Bronchial epithelial cell (primary cell): ENCODE measurements around the gene ZNF587. TPM values are rescaled to one million over a fixed set of nuclear protein-coding genes. Genes with fewer than 3 reads are reported as not detected.
A peak's percentile ranks its signal among the peaks of the same experiment; 100 is the strongest.
"Not testable (repeated sequence)": the region's sequence is repeated elsewhere in the genome, so short reads cannot be mapped to it uniquely, and the experiment has no call there.

ENCODE experiments used
- DNase-seq: peaks from one replicate; pipeline ENCODE4 v3.0.0-alpha.2; 2010; ENCODE audit warnings: low read depth
- FAIRE-seq: peaks from 2 replicates; lab custom pipeline; 2011; peaks lifted over from hg19 to GRCh38; lab: Jason Lieb, UNC
- H3K27me3 ChIP-seq: 2 replicates; pipeline ENCODE4 v1.5.1; 2011; ENCODE audit warnings: low read length; ENCODE audit not compliant: control insufficient read depth, insufficient read depth
- H3K36me3 ChIP-seq: 2 replicates; pipeline ENCODE4 v1.5.1; 2011; ENCODE audit warnings: low read length; ENCODE audit not compliant: control insufficient read depth, insufficient read depth
- H3K4me3 ChIP-seq: 2 replicates; pipeline ENCODE4 v1.5.1; 2011; ENCODE audit warnings: mild to moderate bottlenecking, low read depth, low read length, control low read depth
- total RNA-seq: library from RNA; depleted of rRNA; stranded (reverse); fragments of >200 nt; gene quantifications from 2 replicates; pipeline ENCODE4 v1.2.1, GENCODE V29; 2014
- TF ChIP-seq, protein P1 (sequence below): IDR thresholded peaks from 2 replicates; pipeline ENCODE4 v1.5.1; 2011; ENCODE audit warnings: mild to moderate bottlenecking, moderate library complexity, low read length, control low read depth, inconsistent platforms; ENCODE audit not compliant: insufficient read depth, severe bottlenecking

ZNF587 gene
- total RNA-seq, 1 donor from 2014 or later = 19.5 TPM

DNA sequence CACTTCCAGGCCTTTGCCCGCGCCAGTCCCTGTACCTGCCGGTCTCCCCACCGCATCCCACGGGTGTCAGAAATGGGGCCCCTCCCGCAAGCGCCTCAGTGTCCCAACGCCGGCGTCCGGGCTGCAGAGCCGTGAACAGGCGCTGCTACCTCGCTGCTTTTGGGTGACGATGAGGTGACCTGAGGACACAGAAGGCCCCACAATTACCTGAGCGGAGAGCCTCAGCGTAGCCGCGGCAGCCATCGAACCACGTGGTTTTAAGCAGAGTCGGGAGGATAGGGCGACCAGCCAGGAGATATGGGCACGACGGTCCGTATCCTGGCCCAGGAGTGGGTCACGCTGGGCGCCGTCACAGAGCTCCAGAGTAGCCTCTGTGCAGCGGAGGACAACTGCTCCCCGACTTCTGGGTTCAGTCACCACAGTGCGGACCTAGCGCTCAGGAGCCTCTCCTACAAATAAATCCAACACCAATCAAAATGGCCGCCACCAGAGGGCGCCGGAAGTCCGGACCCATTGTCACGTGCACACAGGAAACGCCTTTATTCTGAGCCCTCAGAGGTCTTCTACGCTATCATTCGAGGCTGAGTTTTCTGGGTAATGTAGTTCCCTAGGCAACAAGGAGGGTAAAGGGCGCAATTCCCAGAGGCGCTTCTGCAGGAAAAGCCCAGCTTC, 39.0 kb downstream of the ZNF587 start, which contains the start of gene ZNF814:
Gene ZNF814 (minus strand): TSS at position 478 of the 672 bp plus-strand sequence. CDS start 235 bp downstream, at position 243.
- no peaks in the 10 kb centered on the region for H3K27me3 ChIP-seq
- H3K4me3 ChIP-seq = peak within 1 kb of the TSS; percentile 83
- TF ChIP-seq, protein P1, sequence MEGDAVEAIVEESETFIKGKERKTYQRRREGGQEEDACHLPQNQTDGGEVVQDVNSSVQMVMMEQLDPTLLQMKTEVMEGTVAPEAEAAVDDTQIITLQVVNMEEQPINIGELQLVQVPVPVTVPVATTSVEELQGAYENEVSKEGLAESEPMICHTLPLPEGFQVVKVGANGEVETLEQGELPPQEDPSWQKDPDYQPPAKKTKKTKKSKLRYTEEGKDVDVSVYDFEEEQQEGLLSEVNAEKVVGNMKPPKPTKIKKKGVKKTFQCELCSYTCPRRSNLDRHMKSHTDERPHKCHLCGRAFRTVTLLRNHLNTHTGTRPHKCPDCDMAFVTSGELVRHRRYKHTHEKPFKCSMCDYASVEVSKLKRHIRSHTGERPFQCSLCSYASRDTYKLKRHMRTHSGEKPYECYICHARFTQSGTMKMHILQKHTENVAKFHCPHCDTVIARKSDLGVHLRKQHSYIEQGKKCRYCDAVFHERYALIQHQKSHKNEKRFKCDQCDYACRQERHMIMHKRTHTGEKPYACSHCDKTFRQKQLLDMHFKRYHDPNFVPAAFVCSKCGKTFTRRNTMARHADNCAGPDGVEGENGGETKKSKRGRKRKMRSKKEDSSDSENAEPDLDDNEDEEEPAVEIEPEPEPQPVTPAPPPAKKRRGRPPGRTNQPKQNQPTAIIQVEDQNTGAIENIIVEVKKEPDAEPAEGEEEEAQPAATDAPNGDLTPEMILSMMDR = peak; percentile 47
- peak; percentile 67 for DNase-seq
- FAIRE-seq = no peak
- peaks cover 2% of the 10 kb centered on the region for H3K36me3 ChIP-seq

- H3K4me3 ChIP-seq, FAIRE-seq, H3K36me3 ChIP-seq, H3K27me3 ChIP-seq: not testable (repeated sequence)
- DNase-seq = peak; percentile 42
Measured at GRCh38 chr19:57890706-57891105, 41.0 kb downstream of the ZNF587 start.

- H3K4me3 ChIP-seq = no peak overlapping the region
- TF ChIP-seq, protein P1 = no peak
- no peaks in the 10 kb centered on the region for H3K36me3 ChIP-seq
- FAIRE-seq = no peak
- no peaks in the 10 kb centered on the region for H3K27me3 ChIP-seq
- DNase-seq = no peak
Measured at GRCh38 chr19:57900311-57900710, 50.7 kb downstream of the ZNF587 start.

- DNase-seq (no peak), FAIRE-seq (no peak)
- Histone ChIP-seq H3K4me3 (no peak overlapping the region), H3K36me3 (no peaks in the 10 kb centered on the region), H3K27me3 (no peaks in the 10 kb centered on the region)
- TF ChIP-seq, protein P1 = no peak
Measured at GRCh38 chr19:57903618-57904184, 54.0 kb downstream of the ZNF587 start.

GRCh38 chr19:57905258-57905657, 55.6 kb downstream of the ZNF587 start:
- DNase-seq (no peak), FAIRE-seq (no peak)
- Histone ChIP-seq H3K36me3 (peaks cover 2% of the 10 kb centered on the region), H3K4me3 (no peak overlapping the region), H3K27me3 (no peaks in the 10 kb centered on the region)
- TF ChIP-seq, protein P1 = no peak

DNA sequence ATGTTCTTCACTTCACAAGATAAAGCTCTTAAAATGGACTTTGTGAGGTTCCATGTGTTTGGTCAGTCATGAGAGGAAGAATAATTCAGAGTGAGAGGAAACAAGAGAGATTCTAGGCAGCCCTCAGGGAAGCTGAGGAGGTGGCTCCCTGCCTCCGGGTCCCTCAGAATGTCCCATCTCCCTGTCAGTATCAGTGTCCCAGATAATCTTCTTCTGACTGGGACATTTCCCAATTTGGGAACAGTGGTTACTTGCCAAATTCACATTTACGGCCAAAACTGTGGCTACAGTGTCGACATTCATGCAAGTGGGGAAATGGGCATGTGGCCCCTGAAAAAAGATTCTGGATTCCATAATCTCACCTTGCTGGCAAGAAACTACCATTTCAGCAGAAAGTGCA, 57.7 kb downstream of the ZNF587 start:
- no peak for FAIRE-seq
- Histone ChIP-seq H3K4me3 (no peak overlapping the region), H3K36me3 (peaks cover 8% of the 10 kb centered on the region), H3K27me3 (no peaks in the 10 kb centered on the region)
- TF ChIP-seq, protein P1 = no peak
- DNase-seq = no peak
